DND-41 (cell line): ENCODE data around the gene ELF3.
"Not testable (repeated sequence)": the region's sequence is repeated elsewhere in the genome, so short reads cannot be mapped to it uniquely, and the experiment has no call there.

Experiments used
- ATAC-seq: fragments of 200-7000 bp; cut with Tn5 transposase; 3 replicates; pipeline ENCODE4 v1.9.1; 2021; ENCODE audit warnings: low read depth; ENCODE audit not compliant: insufficient read depth
- DNase-seq: peaks from one replicate; pipeline ENCODE4 v3.0.0-alpha.2; 2020
- H2AFZ ChIP-seq: 2 replicates; pipeline ENCODE4 v1.6.0; 2012; ENCODE audit warnings: low read depth, low read length
- H3K27ac ChIP-seq: 2 replicates; pipeline ENCODE4 v1.5.1; 2012; ENCODE audit warnings: low read length, inconsistent platforms
- H3K27me3 ChIP-seq: fragments of 200-600 bp; sonication (generic); 2 replicates; pipeline ENCODE4 v1.6.0; 2012; ENCODE audit warnings: low read length, mild to moderate bottlenecking, inconsistent platforms; ENCODE audit not compliant: insufficient read depth, poor library complexity
- H3K36me3 ChIP-seq: 2 replicates; pipeline ENCODE4 v1.5.1; 2012; ENCODE audit warnings: low read length, inconsistent platforms; ENCODE audit not compliant: insufficient read depth
- H3K4me1 ChIP-seq: 2 replicates; pipeline ENCODE4 v1.5.1; 2012; ENCODE audit warnings: mild to moderate bottlenecking, low read length; ENCODE audit not compliant: insufficient read depth
- H3K4me2 ChIP-seq: 2 replicates; pipeline ENCODE4 v1.6.0; 2012; ENCODE audit warnings: mild to moderate bottlenecking, moderate library complexity, low read length, inconsistent platforms; ENCODE audit not compliant: insufficient read depth
- H3K4me3 ChIP-seq, 2 experiments: fragments of 200-600 bp in 1 of 2; shearing (Covaris generic) in 1 of 2; 2 replicates each; pipeline ENCODE4 v1.5.1; 2012 to 2016; ENCODE audit warnings: inconsistent platforms in 2 of 2, low read length in 2 of 2, mild to moderate bottlenecking in 2 of 2, low read depth in 1 of 2, moderate library complexity in 1 of 2
- H3K79me2 ChIP-seq: 2 replicates; pipeline ENCODE4 v1.6.0; 2012; ENCODE audit warnings: low read length, inconsistent platforms; ENCODE audit not compliant: insufficient read depth
- H3K9ac ChIP-seq: 2 replicates; pipeline ENCODE4 v1.6.0; 2012; ENCODE audit warnings: low read depth, mild to moderate bottlenecking, inconsistent platforms, low read length, moderate library complexity
- H3K9me3 ChIP-seq: 2 replicates; pipeline ENCODE4 v1.5.1; 2012; ENCODE audit warnings: low read length, moderate library complexity, mild to moderate bottlenecking, inconsistent platforms; ENCODE audit not compliant: insufficient read depth, severe bottlenecking
- H4K20me1 ChIP-seq: 2 replicates; pipeline ENCODE4 v1.6.0; 2012; ENCODE audit warnings: low read length; ENCODE audit not compliant: insufficient read depth
- EZH2 ChIP-seq: IDR thresholded peaks from 3 replicates; pipeline ENCODE4 v1.6.1; 2012; ENCODE audit warnings: borderline replicate concordance, low read depth, mild to moderate bottlenecking, moderate library complexity, low read length, inconsistent platforms; ENCODE audit not compliant: severe bottlenecking
- TF ChIP-seq, protein P1 (sequence below): IDR thresholded peaks from 2 replicates; pipeline ENCODE4 v1.5.1; 2012; ENCODE audit warnings: borderline replicate concordance, low read length, moderate library complexity, mild to moderate bottlenecking; ENCODE audit not compliant: poor library complexity, severe bottlenecking; ENCODE audit errors: extremely low read depth

The ELF3 gene

DNA sequence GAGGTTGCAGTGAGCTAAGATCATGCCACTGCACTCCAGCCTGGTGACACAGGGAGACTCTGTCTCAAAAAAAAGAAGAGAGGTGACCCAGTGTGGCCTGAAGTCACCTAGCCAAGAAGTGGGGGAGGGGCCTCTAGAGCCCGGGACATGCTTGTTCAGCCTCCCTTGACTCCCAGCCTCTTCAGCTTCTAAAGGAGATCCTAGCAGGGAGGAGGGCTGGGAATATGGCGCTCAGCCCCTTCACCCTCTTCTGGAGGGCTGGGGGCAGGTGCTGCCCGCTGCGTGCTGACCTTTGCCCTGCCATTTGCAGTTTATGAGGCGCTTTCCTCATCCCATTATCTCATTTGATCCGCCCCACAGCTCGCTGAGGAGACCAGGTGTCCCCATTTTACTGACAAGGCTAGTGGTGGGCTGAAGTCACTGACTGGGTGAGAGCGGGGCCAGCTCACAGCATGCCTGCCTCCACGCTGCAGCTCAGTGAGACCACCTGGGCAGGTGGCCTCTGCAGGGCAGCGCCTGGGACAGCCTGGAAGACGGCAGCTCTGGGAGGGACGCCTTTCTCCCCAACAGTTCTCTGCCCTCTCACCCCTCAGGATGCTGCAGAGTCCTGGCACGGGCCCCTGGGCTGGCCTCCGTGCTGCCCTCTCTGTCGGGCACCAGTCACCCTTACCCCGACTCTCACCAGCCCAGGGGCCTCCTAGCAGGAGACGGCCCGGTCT is 7.5 kb downstream of the ELF3 start:
- peaks cover 6% of the 10 kb centered on the region for H3K27me3 ChIP-seq
- no peak for TF ChIP-seq EZH2
- TF ChIP-seq, protein P1, sequence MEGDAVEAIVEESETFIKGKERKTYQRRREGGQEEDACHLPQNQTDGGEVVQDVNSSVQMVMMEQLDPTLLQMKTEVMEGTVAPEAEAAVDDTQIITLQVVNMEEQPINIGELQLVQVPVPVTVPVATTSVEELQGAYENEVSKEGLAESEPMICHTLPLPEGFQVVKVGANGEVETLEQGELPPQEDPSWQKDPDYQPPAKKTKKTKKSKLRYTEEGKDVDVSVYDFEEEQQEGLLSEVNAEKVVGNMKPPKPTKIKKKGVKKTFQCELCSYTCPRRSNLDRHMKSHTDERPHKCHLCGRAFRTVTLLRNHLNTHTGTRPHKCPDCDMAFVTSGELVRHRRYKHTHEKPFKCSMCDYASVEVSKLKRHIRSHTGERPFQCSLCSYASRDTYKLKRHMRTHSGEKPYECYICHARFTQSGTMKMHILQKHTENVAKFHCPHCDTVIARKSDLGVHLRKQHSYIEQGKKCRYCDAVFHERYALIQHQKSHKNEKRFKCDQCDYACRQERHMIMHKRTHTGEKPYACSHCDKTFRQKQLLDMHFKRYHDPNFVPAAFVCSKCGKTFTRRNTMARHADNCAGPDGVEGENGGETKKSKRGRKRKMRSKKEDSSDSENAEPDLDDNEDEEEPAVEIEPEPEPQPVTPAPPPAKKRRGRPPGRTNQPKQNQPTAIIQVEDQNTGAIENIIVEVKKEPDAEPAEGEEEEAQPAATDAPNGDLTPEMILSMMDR = no peak
- no peaks in the 10 kb centered on the region for H3K4me1 ChIP-seq
- no peak overlapping the region for H3K27ac ChIP-seq
- no peaks in the 10 kb centered on the region for H3K79me2 ChIP-seq
- no peak overlapping the region for H3K4me3 ChIP-seq
- ATAC-seq (no peak), DNase-seq (no peak)
- H4K20me1 ChIP-seq = no peaks in the 10 kb centered on the region
- no peak overlapping the region for H2AFZ ChIP-seq
- no peak overlapping the region for H3K4me2 ChIP-seq
- no peaks in the 10 kb centered on the region for H3K36me3 ChIP-seq
- no peak overlapping the region for H3K9ac ChIP-seq
- H3K9me3 ChIP-seq = no peaks in the 10 kb centered on the region

DNA sequence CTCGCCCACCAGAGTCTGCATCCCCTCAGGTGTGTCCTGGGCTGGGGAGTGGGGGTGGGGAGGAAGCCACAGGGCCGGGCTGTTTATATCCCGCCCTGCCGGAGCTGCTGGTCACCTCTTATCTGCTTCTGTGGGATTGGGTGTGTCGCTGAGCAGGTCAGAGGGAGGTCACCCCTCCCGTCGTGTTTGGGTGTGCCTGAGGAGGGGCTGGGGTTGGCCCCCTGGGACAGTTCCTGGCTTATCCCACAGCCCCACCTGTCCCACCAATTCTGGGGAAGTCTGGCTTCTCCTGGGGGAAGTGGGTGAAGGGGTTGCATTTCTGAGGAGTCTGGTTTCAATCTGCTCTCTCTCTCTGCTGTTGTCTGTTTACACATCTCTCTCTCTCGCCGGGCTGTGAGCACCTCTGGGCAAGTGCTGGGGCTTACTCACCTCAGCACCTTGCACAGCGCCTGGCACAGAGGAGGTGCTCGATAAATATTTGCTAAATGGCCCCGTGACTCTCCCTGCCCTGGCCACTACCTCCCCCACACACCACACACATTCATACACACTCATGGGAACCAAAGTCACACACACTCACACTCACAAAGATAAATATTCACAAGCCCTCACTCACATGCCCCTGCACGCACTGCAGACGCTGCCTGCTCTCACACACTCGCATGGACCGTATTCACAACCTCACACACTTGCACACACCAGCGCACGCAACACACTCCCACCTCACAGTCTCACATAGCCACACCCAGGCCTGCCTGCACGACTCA is 8.3 kb downstream of the ELF3 start:
- Histone ChIP-seq H3K9me3 (no peaks in the 10 kb centered on the region), H2AFZ (no peak overlapping the region), H3K9ac (no peak overlapping the region), H3K36me3 (no peaks in the 10 kb centered on the region), H4K20me1 (no peaks in the 10 kb centered on the region), H3K27me3 (peaks cover 8% of the 10 kb centered on the region), H3K79me2 (no peaks in the 10 kb centered on the region), H3K4me3 (no peak overlapping the region), H3K4me1 (no peaks in the 10 kb centered on the region), H3K27ac (no peak overlapping the region), H3K4me2 (no peak overlapping the region)
- no peak for DNase-seq
- no peak for ATAC-seq
- TF ChIP-seq, protein P1 = no peak

DNA sequence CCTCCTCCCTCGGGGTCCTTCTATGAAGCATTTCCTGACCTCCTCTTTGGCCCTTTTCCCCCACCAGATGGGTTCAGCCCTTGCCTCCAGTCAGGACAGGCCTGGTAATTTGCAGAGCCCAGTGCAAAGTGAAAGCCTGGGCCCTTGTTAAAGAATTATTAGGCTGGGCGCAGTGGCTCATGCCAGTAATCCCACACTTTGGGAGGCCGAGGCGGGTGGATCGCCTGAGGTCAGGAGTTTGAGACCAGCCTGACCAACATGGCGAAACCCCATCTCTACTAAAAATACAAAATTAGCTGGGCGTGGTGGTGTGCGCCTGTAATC is 8.8 kb downstream of the ELF3 start:
- H3K79me2 ChIP-seq, H3K9me3 ChIP-seq, DNase-seq, H4K20me1 ChIP-seq, H3K4me2 ChIP-seq, H3K4me1 ChIP-seq, ATAC-seq, H3K36me3 ChIP-seq, H3K27ac ChIP-seq, H3K27me3 ChIP-seq, H3K9ac ChIP-seq, H2AFZ ChIP-seq, H3K4me3 ChIP-seq: not testable (repeated sequence)

GRCh38 chr1:202023001-202023433 is 12.6 kb downstream of the ELF3 start:
- no peak overlapping the region for H3K4me3 ChIP-seq
- no peak overlapping the region for H3K27ac ChIP-seq
- no peak overlapping the region for H3K4me2 ChIP-seq
- no peaks in the 10 kb centered on the region for H3K9me3 ChIP-seq
- peaks cover 3% of the 10 kb centered on the region for H3K27me3 ChIP-seq
- no peak overlapping the region for H3K9ac ChIP-seq
- H4K20me1 ChIP-seq = no peaks in the 10 kb centered on the region
- no peaks in the 10 kb centered on the region for H3K79me2 ChIP-seq
- H3K4me1 ChIP-seq = no peaks in the 10 kb centered on the region
- no peak for TF ChIP-seq EZH2
- TF ChIP-seq, protein P1 = no peak
- DNase-seq (no peak), ATAC-seq (no peak)
- H2AFZ ChIP-seq = no peak overlapping the region
- no peaks in the 10 kb centered on the region for H3K36me3 ChIP-seq
